ENCODE measurements around the gene MYH10.

MYH10 gene

GRCh38 chr17:8503368-8503767 lies 127.2 kb downstream of the MYH10 start:
- peaks cover 25% of the 10 kb centered on the region for H3K36me3 ChIP-seq (ENCODE audit: control insufficient read depth, low read length)
- TF ChIP-seq CTCF (IDR thresholded peaks at IDR 0.05; ENCODE audit: low read depth, low read length, poor library complexity, severe bottlenecking) (no peak), EZH2phosphoT487 (IDR thresholded peaks at IDR 0.05; ENCODE audit: borderline replicate concordance, low read length) (no peak)
- H3K9me2 ChIP-seq (replicated peaks; ENCODE audit: control insufficient read depth, low read length): no peaks in the 10 kb centered on the region
- H3K4me3 ChIP-seq (ENCODE audit: low read length): no peak overlapping the region
- H3K27me3 ChIP-seq (ENCODE audit: control insufficient read depth, low read length): no peaks in the 10 kb centered on the region
- no peaks in the 10 kb centered on the region for H3K4me1 ChIP-seq (ENCODE audit: control insufficient read depth, low read length)
- H3K27ac ChIP-seq (ENCODE audit: low read depth, low read length): no peak overlapping the region
- no peaks in the 10 kb centered on the region for H4K20me1 ChIP-seq (ENCODE audit: control insufficient read depth, insufficient read depth, low read depth, low read length)
- H3K9me3 ChIP-seq (ENCODE audit: control insufficient read depth, insufficient read depth, low read length): no peaks in the 10 kb centered on the region
- no peaks in the 10 kb centered on the region for H3F3A ChIP-seq (ENCODE audit: control insufficient read depth, insufficient read depth)
- no peaks in the 10 kb centered on the region for H3K79me2 ChIP-seq (ENCODE audit: control insufficient read depth, low read length)
- no peak overlapping the region for H3K4me2 ChIP-seq (ENCODE audit: low read length)

DNA sequence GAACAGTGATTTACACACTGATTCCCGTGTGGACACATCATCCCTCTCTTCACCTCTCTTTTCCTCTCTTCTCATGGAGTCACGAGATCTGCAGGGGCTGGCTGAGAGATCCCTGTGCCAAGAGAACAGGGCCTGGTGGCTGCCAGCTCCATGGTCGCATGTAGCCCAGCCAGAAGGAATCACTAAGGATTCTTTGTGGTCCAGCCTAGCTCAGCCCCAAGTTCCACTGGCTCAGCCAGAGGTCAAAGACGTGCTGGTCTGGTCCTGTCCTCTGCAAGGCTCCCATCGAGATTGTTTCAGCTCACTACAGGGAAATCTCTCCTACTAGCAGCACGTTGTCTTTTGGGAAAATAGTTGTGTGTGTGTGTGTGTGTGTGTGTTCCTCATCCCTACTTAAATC lies 128.4 kb downstream of the MYH10 start:
- Histone ChIP-seq H3F3A (ENCODE audit: control insufficient read depth, insufficient read depth) (no peaks in the 10 kb centered on the region), H3K79me2 (ENCODE audit: control insufficient read depth, low read length) (no peaks in the 10 kb centered on the region), H3K27ac (ENCODE audit: low read depth, low read length) (no peak overlapping the region), H3K4me1 (ENCODE audit: control insufficient read depth, low read length) (no peaks in the 10 kb centered on the region), H3K4me2 (ENCODE audit: low read length) (no peak overlapping the region), H3K9me2 (replicated peaks; ENCODE audit: control insufficient read depth, low read length) (no peaks in the 10 kb centered on the region), H3K4me3 (ENCODE audit: low read length) (no peak overlapping the region), H4K20me1 (ENCODE audit: control insufficient read depth, insufficient read depth, low read depth, low read length) (no peaks in the 10 kb centered on the region), H3K36me3 (ENCODE audit: control insufficient read depth, low read length) (peaks cover 27% of the 10 kb centered on the region), H3K27me3 (ENCODE audit: control insufficient read depth, low read length) (no peaks in the 10 kb centered on the region), H3K9me3 (ENCODE audit: control insufficient read depth, insufficient read depth, low read length) (no peaks in the 10 kb centered on the region)
- TF ChIP-seq CTCF (IDR thresholded peaks at IDR 0.05; ENCODE audit: low read depth, low read length, poor library complexity, severe bottlenecking) (no peak), EZH2phosphoT487 (IDR thresholded peaks at IDR 0.05; ENCODE audit: borderline replicate concordance, low read length) (no peak)

DNA sequence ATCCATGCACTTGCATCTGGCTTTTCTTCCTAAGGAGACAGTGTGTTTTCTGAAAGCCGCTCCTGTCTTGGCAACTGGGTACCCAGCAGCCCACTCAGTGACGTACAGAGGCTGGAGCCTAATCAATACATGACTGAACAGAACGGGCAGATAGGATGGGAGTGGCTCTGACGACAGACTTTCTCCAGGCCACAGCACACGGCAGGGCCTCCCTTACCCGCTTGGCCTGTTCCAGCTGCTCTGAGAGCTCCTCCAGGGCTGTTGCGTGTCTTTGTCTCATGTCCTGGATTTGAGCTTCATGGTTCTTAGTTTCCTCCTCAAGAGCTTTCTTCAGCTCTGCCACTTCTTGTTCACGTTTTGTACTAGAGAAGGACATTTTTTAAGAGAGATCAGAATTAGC lies 129.9 kb downstream of the MYH10 start:
- Histone ChIP-seq H3K27ac (ENCODE audit: low read depth, low read length) (no peak overlapping the region), H3K27me3 (ENCODE audit: control insufficient read depth, low read length) (no peaks in the 10 kb centered on the region), H3K4me3 (ENCODE audit: low read length) (no peak overlapping the region), H3K4me1 (ENCODE audit: control insufficient read depth, low read length) (no peaks in the 10 kb centered on the region), H3K4me2 (ENCODE audit: low read length) (no peak overlapping the region), H4K20me1 (ENCODE audit: control insufficient read depth, insufficient read depth, low read depth, low read length) (no peaks in the 10 kb centered on the region), H3K9me2 (replicated peaks; ENCODE audit: control insufficient read depth, low read length) (no peaks in the 10 kb centered on the region), H3F3A (ENCODE audit: control insufficient read depth, insufficient read depth) (no peaks in the 10 kb centered on the region), H3K9me3 (ENCODE audit: control insufficient read depth, insufficient read depth, low read length) (no peaks in the 10 kb centered on the region), H3K36me3 (ENCODE audit: control insufficient read depth, low read length) (peaks cover 26% of the 10 kb centered on the region), H3K79me2 (ENCODE audit: control insufficient read depth, low read length) (no peaks in the 10 kb centered on the region)
- TF ChIP-seq EZH2phosphoT487 (IDR thresholded peaks at IDR 0.05; ENCODE audit: borderline replicate concordance, low read length) (no peak), CTCF (IDR thresholded peaks at IDR 0.05; ENCODE audit: low read depth, low read length, poor library complexity, severe bottlenecking) (no peak)

GRCh38 chr17:8499614-8500013 lies 130.9 kb downstream of the MYH10 start:
- H3K27ac ChIP-seq (ENCODE audit: low read depth, low read length): no peak overlapping the region
- H3K36me3 ChIP-seq (ENCODE audit: control insufficient read depth, low read length): peaks cover 21% of the 10 kb centered on the region

More at GRCh38 chr17:8499614-8500013, 130.9 kb downstream of the MYH10 start:
- TF ChIP-seq EZH2phosphoT487 (IDR thresholded peaks at IDR 0.05; ENCODE audit: borderline replicate concordance, low read length) (no peak), CTCF (IDR thresholded peaks at IDR 0.05; ENCODE audit: low read depth, low read length, poor library complexity, severe bottlenecking) (no peak)
- Histone ChIP-seq H3K9me2 (replicated peaks; ENCODE audit: control insufficient read depth, low read length) (no peaks in the 10 kb centered on the region), H3K4me2 (ENCODE audit: low read length) (no peak overlapping the region), H4K20me1 (ENCODE audit: control insufficient read depth, insufficient read depth, low read depth, low read length) (no peaks in the 10 kb centered on the region), H3F3A (ENCODE audit: control insufficient read depth, insufficient read depth) (no peaks in the 10 kb centered on the region), H3K79me2 (ENCODE audit: control insufficient read depth, low read length) (no peaks in the 10 kb centered on the region), H3K4me3 (ENCODE audit: low read length) (no peak overlapping the region), H3K9me3 (ENCODE audit: control insufficient read depth, insufficient read depth, low read length) (no peaks in the 10 kb centered on the region), H3K4me1 (ENCODE audit: control insufficient read depth, low read length) (no peaks in the 10 kb centered on the region), H3K27me3 (ENCODE audit: control insufficient read depth, low read length) (no peaks in the 10 kb centered on the region)
